Panc1 (cell line): ENCODE results near the gene NR4A3. TPM values are rescaled to one million over a fixed set of nuclear protein-coding genes. Genes with fewer than 3 reads are reported as not detected.

Experiments used
- ATAC-seq: fragments of 200-7000 bp; cut with Tn5 transposase; 2 replicates; pipeline ENCODE4 v1.9.1; 2020; ENCODE audit warnings: mild to moderate bottlenecking, moderate library complexity
- BruUV-seq: library from RNA; stranded (reverse); fragments of 400-500 nt; replicated peaks from 2 replicates; lab custom pipeline; 2021; lab: Mats Ljungman, UMichigan
- CTCF ChIA-PET: fragments of 300-600 bp; sonication (Branson Sonifier 250); formaldehyde crosslinking; loops from one replicate; lab custom pipeline; 2022; ENCODE audit warnings: antibody characterized with exemption; lab: Charles Lee
- POLR2A ChIA-PET: fragments of 300-600 bp; sonication (Branson Sonifier 250); formaldehyde crosslinking; loops from one replicate; lab custom pipeline; 2022; ENCODE audit warnings: antibody characterized with exemption; lab: Charles Lee
- DNase-seq: peaks from one replicate; pipeline ENCODE4 v3.0.0-alpha.2; 2010; ENCODE audit warnings: low read depth, low spot score
- H3K27ac ChIP-seq: 2 replicates; pipeline ENCODE4 v1.5.1; 2011; ENCODE audit warnings: mild to moderate bottlenecking, low read length, inconsistent platforms
- H3K27me3 ChIP-seq: fragments of 200-500 bp; sonication (Bioruptor generic); 2 replicates; pipeline ENCODE4 v1.6.0; 2014; ENCODE audit warnings: low read length, inconsistent platforms; ENCODE audit not compliant: control insufficient read depth, insufficient read depth
- H3K36me3 ChIP-seq: fragments of 200-500 bp; sonication (Bioruptor generic); 2 replicates; pipeline ENCODE4 v1.5.1; 2014; ENCODE audit warnings: inconsistent platforms, mild to moderate bottlenecking, low read length, moderate library complexity; ENCODE audit not compliant: control insufficient read depth, insufficient read depth
- H3K4me1 ChIP-seq: 2 replicates; pipeline ENCODE4 v1.5.1; 2011; ENCODE audit warnings: inconsistent platforms, mild to moderate bottlenecking, low read length, moderate library complexity; ENCODE audit not compliant: control insufficient read depth, insufficient read depth
- H3K4me3 ChIP-seq, 2 experiments: 2 replicates each; pipeline ENCODE4 v1.5.1; 2011 to 2012; ENCODE audit warnings: low read depth in 2 of 2, low read length in 2 of 2, mild to moderate bottlenecking in 2 of 2, inconsistent platforms in 1 of 2, moderate library complexity in 1 of 2
- H3K9me3 ChIP-seq: fragments of 200-500 bp; sonication (Bioruptor generic); 2 replicates; pipeline ENCODE4 v1.5.1; 2014; ENCODE audit warnings: low read depth, mild to moderate bottlenecking, inconsistent platforms, low read length, moderate library complexity; ENCODE audit not compliant: control insufficient read depth, insufficient read depth
- POLR2AphosphoS5 ChIP-seq: IDR thresholded peaks from 2 replicates; pipeline ENCODE4 v1.6.1; 2012; ENCODE audit warnings: mild to moderate bottlenecking, low read depth, low read length, moderate library complexity
- SIN3A ChIP-seq: IDR thresholded peaks from 2 replicates; pipeline ENCODE4 v1.6.1; 2012; ENCODE audit warnings: low read depth, mild to moderate bottlenecking, low read length, moderate library complexity, borderline replicate concordance; ENCODE audit not compliant: insufficient read depth
- TCF7L2 ChIP-seq: IDR thresholded peaks from 2 replicates; pipeline ENCODE4 v1.6.1; 2011; ENCODE audit warnings: mild to moderate bottlenecking, low read depth, low read length, inconsistent platforms
- in situ Hi-C: cut with HindIII; loops from 2 replicates; pipeline ENCODE4 v1.10.0; 2016; ENCODE audit warnings: low sequenced_read_pairs, low pct_unique_long_range_greater_than_20kb
- intact Hi-C: fragments of 100-400 bp; cut with micrococcal nuclease; formaldehyde crosslinking; loops from one replicate; pipeline ENCODE4 v1.10.0; 2022; ENCODE audit not compliant: unreplicated experiment
- total RNA-seq: library from RNA; stranded (reverse); gene quantifications from one replicate; pipeline ENCODE4 v1.2.1, GENCODE V29; 2021; ENCODE audit not compliant: unreplicated experiment
- TF ChIP-seq, protein P1 (sequence below): fragments of 450-650 bp; IDR thresholded peaks from 2 replicates; pipeline ENCODE4 v1.5.1; 2017; ENCODE audit warnings: mild to moderate bottlenecking
- TF ChIP-seq, protein P2 (sequence below), 2 experiments: IDR thresholded peaks; 2 replicates each; pipeline ENCODE4 v1.6.1; 2011 to 2012; ENCODE audit warnings: low read depth in 2 of 2, control low read depth in 1 of 2, low read length in 1 of 2, mild to moderate bottlenecking in 1 of 2, moderate library complexity in 1 of 2; ENCODE audit not compliant: insufficient read depth in 1 of 2

NR4A3 gene
- total RNA-seq, 1 experiment from 2014 or later, result 0.13 TPM

DNA sequence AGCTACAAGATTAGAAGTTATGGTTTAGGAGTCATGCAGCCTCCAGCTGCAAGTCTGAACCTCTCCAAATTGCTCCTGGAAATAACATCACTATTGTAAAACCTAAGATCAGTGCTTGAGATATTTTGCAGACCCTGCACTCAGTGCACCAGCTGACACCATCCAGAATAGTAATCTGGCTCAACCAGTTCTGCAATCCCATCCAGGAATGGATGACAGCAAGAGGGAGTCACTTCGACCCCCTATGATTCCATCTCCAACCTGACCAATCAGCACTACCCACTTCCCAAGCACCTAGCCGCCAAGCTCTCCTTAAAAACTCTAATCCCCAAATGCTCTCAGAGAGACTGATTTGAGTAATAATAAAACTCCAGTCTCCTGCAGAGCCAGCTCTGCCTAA, 37.9 kb upstream of the NR4A3 start:
- TF ChIP-seq SIN3A (no peak), TCF7L2 (no peak), POLR2AphosphoS5 (no peak)
- TF ChIP-seq, protein P1, sequence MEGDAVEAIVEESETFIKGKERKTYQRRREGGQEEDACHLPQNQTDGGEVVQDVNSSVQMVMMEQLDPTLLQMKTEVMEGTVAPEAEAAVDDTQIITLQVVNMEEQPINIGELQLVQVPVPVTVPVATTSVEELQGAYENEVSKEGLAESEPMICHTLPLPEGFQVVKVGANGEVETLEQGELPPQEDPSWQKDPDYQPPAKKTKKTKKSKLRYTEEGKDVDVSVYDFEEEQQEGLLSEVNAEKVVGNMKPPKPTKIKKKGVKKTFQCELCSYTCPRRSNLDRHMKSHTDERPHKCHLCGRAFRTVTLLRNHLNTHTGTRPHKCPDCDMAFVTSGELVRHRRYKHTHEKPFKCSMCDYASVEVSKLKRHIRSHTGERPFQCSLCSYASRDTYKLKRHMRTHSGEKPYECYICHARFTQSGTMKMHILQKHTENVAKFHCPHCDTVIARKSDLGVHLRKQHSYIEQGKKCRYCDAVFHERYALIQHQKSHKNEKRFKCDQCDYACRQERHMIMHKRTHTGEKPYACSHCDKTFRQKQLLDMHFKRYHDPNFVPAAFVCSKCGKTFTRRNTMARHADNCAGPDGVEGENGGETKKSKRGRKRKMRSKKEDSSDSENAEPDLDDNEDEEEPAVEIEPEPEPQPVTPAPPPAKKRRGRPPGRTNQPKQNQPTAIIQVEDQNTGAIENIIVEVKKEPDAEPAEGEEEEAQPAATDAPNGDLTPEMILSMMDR, result no peak
- TF ChIP-seq, protein P2, sequence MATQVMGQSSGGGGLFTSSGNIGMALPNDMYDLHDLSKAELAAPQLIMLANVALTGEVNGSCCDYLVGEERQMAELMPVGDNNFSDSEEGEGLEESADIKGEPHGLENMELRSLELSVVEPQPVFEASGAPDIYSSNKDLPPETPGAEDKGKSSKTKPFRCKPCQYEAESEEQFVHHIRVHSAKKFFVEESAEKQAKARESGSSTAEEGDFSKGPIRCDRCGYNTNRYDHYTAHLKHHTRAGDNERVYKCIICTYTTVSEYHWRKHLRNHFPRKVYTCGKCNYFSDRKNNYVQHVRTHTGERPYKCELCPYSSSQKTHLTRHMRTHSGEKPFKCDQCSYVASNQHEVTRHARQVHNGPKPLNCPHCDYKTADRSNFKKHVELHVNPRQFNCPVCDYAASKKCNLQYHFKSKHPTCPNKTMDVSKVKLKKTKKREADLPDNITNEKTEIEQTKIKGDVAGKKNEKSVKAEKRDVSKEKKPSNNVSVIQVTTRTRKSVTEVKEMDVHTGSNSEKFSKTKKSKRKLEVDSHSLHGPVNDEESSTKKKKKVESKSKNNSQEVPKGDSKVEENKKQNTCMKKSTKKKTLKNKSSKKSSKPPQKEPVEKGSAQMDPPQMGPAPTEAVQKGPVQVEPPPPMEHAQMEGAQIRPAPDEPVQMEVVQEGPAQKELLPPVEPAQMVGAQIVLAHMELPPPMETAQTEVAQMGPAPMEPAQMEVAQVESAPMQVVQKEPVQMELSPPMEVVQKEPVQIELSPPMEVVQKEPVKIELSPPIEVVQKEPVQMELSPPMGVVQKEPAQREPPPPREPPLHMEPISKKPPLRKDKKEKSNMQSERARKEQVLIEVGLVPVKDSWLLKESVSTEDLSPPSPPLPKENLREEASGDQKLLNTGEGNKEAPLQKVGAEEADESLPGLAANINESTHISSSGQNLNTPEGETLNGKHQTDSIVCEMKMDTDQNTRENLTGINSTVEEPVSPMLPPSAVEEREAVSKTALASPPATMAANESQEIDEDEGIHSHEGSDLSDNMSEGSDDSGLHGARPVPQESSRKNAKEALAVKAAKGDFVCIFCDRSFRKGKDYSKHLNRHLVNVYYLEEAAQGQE (IDR thresholded peaks at IDR 0.05; ENCODE audit: insufficient read depth in 1 of 2, low read depth in 2 of 2, low read length in 1 of 2), result no peak
- ChIA-PET CTCF (no interaction called here), POLR2A (no interaction called here)
- H3K27me3 ChIP-seq, result no peaks in the 10 kb centered on the region; the same call in 1 of the 2 replicates
- BruUV-seq, result no TSS peak
- no peaks in the 10 kb centered on the region for H3K4me1 ChIP-seq
- DNase-seq (no peak), ATAC-seq (no peak)
- H3K36me3 ChIP-seq, result no peaks in the 10 kb centered on the region
- no peak overlapping the region for H3K27ac ChIP-seq
- no peaks in the 10 kb centered on the region for H3K9me3 ChIP-seq
- H3K4me3 ChIP-seq, result no peak overlapping the region
- in situ Hi-C loops (no loop called here), intact Hi-C loops (no loop called here)

DNA sequence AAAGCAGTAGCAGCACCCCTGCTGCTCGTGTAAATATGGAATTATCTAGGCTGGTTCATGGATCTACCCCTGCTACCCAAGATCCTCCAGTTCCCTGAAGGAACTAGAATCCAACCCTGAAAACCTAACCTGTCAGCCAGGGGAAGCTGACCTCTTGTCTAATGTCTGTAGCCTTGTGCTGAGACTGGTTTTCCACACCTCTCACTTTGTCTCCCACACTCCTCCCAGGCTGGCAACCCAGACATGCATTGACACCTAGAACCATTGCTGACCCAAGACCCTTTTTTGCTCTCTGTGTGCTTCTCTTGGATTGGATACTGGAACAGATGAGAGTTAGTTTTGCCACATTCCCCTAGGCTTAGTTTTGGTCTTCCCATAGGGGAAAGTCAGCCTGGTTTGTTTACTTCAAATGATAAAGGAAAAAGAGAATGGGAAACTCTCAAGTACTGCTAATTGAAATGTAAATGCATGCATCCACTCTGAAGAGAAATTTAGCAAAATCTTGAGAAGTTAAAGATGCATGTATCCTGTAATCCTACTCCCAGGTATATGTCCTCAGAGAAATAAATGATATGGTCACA, 36.6 kb upstream of the NR4A3 start:
- POLR2A ChIA-PET, result no interaction called here
- no TSS peak for BruUV-seq

More for the DNA sequence above, 36.6 kb upstream of the NR4A3 start:
- ATAC-seq (no peak), DNase-seq (no peak)
- H3K4me1 ChIP-seq, result no peaks in the 10 kb centered on the region
- CTCF ChIA-PET, result no interaction called here
- no peak for TF ChIP-seq POLR2AphosphoS5
- TF ChIP-seq SIN3A, result no peak
- TF ChIP-seq, protein P2 (IDR thresholded peaks at IDR 0.05; ENCODE audit: insufficient read depth in 1 of 2, low read depth in 2 of 2, low read length in 1 of 2), result no peak
- no peak for TF ChIP-seq TCF7L2
- TF ChIP-seq, protein P1, result no peak
- no peak overlapping the region for H3K27ac ChIP-seq
- no peaks in the 10 kb centered on the region for H3K9me3 ChIP-seq
- no peaks in the 10 kb centered on the region for H3K27me3 ChIP-seq
- in situ Hi-C loops, result no loop called here
- intact Hi-C loops, result no loop called here
- H3K4me3 ChIP-seq, result no peak overlapping the region
- H3K36me3 ChIP-seq, result no peaks in the 10 kb centered on the region
